Activated T-helper 1 cell treated with anti-CD3 and anti-CD28 coated beads, Interleukin-12 subunit alpha, Interleukin-12 subunit beta, Interleukin-2, Interleukin-4 antibody, amounts not matched to agents 30 ng/mL and 10 ng/mL and 1 ng/mL, durations not matched to agents 14 hours and 24 hours and 36 hours (primary cell): Measurements from ENCODE around the gene CTDSP2. TPM values are rescaled to one million over a fixed set of nuclear protein-coding genes. Genes with fewer than 3 reads are reported as not detected.

ENCODE experiments used
- DNase-seq: peaks from one replicate; pipeline ENCODE4 v3.0.0; 2021; ENCODE audit warnings: low spot score
- H3K27ac Mint-ChIP-seq: one replicate; pipeline ENCODE4 v1.8.0; 2021; ENCODE audit warnings: mild to moderate bottlenecking, mixed read lengths
- H3K27me3 Mint-ChIP-seq: one replicate; pipeline ENCODE4 v1.8.0; 2022; ENCODE audit warnings: mild to moderate bottlenecking, moderate library complexity, mixed read lengths; ENCODE audit not compliant: insufficient read depth
- H3K36me3 Mint-ChIP-seq: one replicate; pipeline ENCODE4 v1.8.0; 2021; ENCODE audit warnings: low read depth, mixed read lengths
- H3K4me1 Mint-ChIP-seq: one replicate; pipeline ENCODE4 v1.8.0; 2021; ENCODE audit warnings: low read depth, mixed read lengths
- H3K4me3 Mint-ChIP-seq: one replicate; pipeline ENCODE4 v1.8.0; 2021; ENCODE audit warnings: mild to moderate bottlenecking, moderate library complexity, mixed read lengths
- H3K9me3 Mint-ChIP-seq: one replicate; pipeline ENCODE4 v1.8.0; 2021; ENCODE audit warnings: mixed read lengths
- intact Hi-C: fragments of 100-400 bp; cut with micrococcal nuclease; formaldehyde crosslinking; loops from one replicate; pipeline ENCODE4 v1.15.1; 2024
- total RNA-seq: library from RNA; stranded (reverse); gene quantifications from 2 replicates; pipeline ENCODE4 v1.2.3, GENCODE V29; 2022

CTDSP2 gene
- total RNA-seq, 1 donor from 2014 or later = 96.5 TPM

- H3K4me1 Mint-ChIP-seq = peaks cover 67% of the 10 kb centered on the region
- DNase-seq = no peak
- no peak overlapping the region for H3K27ac Mint-ChIP-seq
- intact Hi-C loops = no loop called here
- H3K9me3 Mint-ChIP-seq = no peaks in the 10 kb centered on the region
- H3K27me3 Mint-ChIP-seq = no peaks in the 10 kb centered on the region
- peaks cover 5% of the 10 kb centered on the region for H3K36me3 Mint-ChIP-seq
- H3K4me3 Mint-ChIP-seq = no peak overlapping the region
These were observed 12.2 kb downstream of the CTDSP2 start for GRCh38 chr12:57834086-57834876.

DNA sequence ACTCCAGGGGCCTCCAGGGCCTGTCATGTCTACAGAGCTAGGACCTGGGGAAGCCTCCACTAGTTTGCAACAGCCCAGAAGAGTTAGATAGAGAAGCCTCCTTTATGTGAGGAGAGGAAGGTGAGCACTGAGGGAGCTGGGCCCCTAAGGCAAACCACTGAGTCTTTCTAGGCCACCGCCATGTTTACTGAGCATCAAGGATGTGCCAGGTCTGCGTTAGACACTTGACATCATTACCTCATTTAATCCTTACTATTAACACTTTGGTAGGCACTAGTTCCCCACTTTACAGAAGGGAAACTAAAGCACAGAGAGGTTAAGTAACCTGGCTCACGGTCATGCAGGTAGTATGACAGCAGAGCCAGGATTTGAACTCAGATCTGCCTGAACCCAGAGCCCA lies 12.9 kb downstream of the CTDSP2 start:
- Mint-ChIP-seq H3K4me3 (peak overlapping the region; percentile 33), H3K27me3 (no peaks in the 10 kb centered on the region), H3K36me3 (peaks cover 7% of the 10 kb centered on the region), H3K4me1 (peaks cover 61% of the 10 kb centered on the region), H3K27ac (peak overlapping the region; percentile 44), H3K9me3 (no peaks in the 10 kb centered on the region)
- intact Hi-C loops = no loop called here
- DNase-seq = no peak

GRCh38 chr12:57832966-57833365 lies 13.6 kb downstream of the CTDSP2 start:
- intact Hi-C loops = no loop called here
- peaks cover 7% of the 10 kb centered on the region for H3K36me3 Mint-ChIP-seq
- no peak for DNase-seq
- H3K27me3 Mint-ChIP-seq = no peaks in the 10 kb centered on the region
- H3K4me1 Mint-ChIP-seq = peaks cover 54% of the 10 kb centered on the region
- H3K4me3 Mint-ChIP-seq = no peak overlapping the region
- no peaks in the 10 kb centered on the region for H3K9me3 Mint-ChIP-seq
- H3K27ac Mint-ChIP-seq = no peak overlapping the region

DNA sequence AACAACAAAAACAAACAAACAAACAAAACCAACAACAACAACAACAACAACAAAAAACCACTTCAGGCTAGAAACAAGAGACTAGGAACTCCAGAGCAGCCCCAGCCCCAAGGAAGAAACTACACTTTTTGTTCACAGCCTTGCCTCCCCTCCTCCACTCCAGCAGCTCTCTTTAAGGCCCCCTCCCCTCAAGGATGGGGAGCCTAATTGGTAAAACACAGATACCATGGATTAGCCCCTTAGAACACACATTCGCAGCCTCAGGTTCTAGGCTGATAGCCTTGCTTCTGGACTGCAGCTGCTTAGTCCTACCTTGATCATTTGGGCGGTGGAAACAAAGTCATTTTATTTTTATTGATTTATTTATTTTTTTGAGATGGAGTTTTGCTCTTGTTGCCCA lies 16.1 kb downstream of the CTDSP2 start:
- Mint-ChIP-seq H3K4me1 (peaks cover 30% of the 10 kb centered on the region), H3K4me3 (no peak overlapping the region), H3K9me3 (no peaks in the 10 kb centered on the region), H3K36me3 (peaks cover 19% of the 10 kb centered on the region), H3K27me3 (no peaks in the 10 kb centered on the region), H3K27ac (peak overlapping the region; percentile 61)
- intact Hi-C loops = no loop called here
- no peak for DNase-seq

GRCh38 chr12:57829025-57829777 lies 17.3 kb downstream of the CTDSP2 start:
- H3K4me1 Mint-ChIP-seq = peaks cover 20% of the 10 kb centered on the region
- no peak for DNase-seq
- H3K9me3 Mint-ChIP-seq = no peaks in the 10 kb centered on the region
- H3K27me3 Mint-ChIP-seq = no peaks in the 10 kb centered on the region
- H3K36me3 Mint-ChIP-seq = peaks cover 26% of the 10 kb centered on the region
- intact Hi-C loops = no loop called here
- peak overlapping the region; percentile 7 for H3K4me3 Mint-ChIP-seq
- peak overlapping the region; percentile 29 for H3K27ac Mint-ChIP-seq

- intact Hi-C loops = no loop called here
- Mint-ChIP-seq H3K36me3 (peaks cover 40% of the 10 kb centered on the region), H3K27ac (no peak overlapping the region), H3K27me3 (no peaks in the 10 kb centered on the region), H3K4me1 (peaks cover 7% of the 10 kb centered on the region), H3K4me3 (no peak overlapping the region), H3K9me3 (no peaks in the 10 kb centered on the region)
- DNase-seq = no peak
These were observed 19.6 kb downstream of the CTDSP2 start for GRCh38 chr12:57826966-57827365.

GRCh38 chr12:57826400-57826799 lies 20.1 kb downstream of the CTDSP2 start:
- intact Hi-C loops = no loop called here
- Mint-ChIP-seq H3K4me3 (no peak overlapping the region), H3K36me3 (peaks cover 40% of the 10 kb centered on the region), H3K4me1 (peaks cover 2% of the 10 kb centered on the region), H3K9me3 (no peaks in the 10 kb centered on the region), H3K27ac (no peak overlapping the region), H3K27me3 (no peaks in the 10 kb centered on the region)
- no peak for DNase-seq

DNA sequence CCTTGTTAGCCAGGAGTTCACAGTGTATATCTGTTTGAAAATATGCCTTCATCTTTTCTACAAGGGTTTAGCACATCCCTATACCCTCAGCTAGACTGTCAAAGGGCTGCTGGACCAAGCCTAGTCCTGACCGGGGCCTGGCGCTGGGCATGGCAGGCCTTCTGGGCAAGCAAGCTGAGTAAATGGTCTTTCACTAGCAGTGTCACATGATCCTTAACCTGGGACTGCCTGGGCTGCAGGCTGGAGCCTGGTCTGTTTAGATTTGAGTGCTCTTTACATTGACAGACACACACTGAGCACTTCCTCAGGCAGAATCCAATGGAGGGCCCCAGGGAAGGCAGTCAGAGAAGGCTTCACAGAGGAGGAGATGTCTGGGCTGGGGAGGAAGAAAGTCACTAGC lies 21.1 kb downstream of the CTDSP2 start:
- no peak overlapping the region for H3K4me3 Mint-ChIP-seq
- peak overlapping the region; percentile 31 for H3K27ac Mint-ChIP-seq
- no peaks in the 10 kb centered on the region for H3K9me3 Mint-ChIP-seq
- no peak for DNase-seq
- intact Hi-C loops = no loop called here
- peaks cover 46% of the 10 kb centered on the region for H3K36me3 Mint-ChIP-seq
- no peaks in the 10 kb centered on the region for H3K27me3 Mint-ChIP-seq
- H3K4me1 Mint-ChIP-seq = no peaks in the 10 kb centered on the region

DNA sequence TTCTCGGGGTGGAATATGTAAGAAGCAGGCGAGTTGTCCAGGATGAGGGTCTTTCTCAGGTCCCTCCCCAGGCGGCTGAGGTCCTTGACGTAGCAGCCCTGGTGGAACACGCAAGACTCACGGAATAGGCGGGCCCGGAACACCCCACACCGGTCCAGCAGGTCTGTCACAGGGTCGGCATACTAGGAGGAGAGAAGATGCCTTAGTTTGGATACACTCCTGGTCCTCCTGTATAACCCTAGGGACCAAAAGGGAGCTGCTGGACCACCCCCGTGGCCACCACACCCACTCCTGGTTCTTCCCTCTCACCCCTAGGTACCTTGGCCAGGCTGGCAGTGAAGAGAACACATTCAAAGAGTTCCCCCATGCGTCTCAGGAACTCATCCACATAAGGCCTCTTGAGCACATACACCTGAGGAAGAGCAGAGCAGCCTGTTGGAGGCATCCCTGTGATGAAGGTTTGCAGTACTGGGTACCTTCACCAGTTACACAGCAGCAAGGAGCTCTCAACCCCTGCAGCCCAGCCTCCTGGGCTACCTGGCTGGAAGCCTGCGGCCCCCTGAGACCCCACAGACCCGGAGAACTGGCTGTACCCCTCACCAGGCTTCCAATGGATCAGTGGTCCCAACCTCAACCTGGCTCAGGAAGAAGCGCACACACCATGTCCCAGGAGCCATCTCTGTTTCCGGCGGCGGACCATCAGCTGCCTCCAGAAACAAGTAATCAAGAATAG lies 22.5 kb downstream of the CTDSP2 start:
- Mint-ChIP-seq H3K27ac (no peak overlapping the region), H3K36me3 (peaks cover 44% of the 10 kb centered on the region), H3K4me1 (no peaks in the 10 kb centered on the region), H3K9me3 (no peaks in the 10 kb centered on the region), H3K4me3 (no peak overlapping the region), H3K27me3 (no peaks in the 10 kb centered on the region)
- DNase-seq = no peak
- intact Hi-C loops = no loop called here

DNA sequence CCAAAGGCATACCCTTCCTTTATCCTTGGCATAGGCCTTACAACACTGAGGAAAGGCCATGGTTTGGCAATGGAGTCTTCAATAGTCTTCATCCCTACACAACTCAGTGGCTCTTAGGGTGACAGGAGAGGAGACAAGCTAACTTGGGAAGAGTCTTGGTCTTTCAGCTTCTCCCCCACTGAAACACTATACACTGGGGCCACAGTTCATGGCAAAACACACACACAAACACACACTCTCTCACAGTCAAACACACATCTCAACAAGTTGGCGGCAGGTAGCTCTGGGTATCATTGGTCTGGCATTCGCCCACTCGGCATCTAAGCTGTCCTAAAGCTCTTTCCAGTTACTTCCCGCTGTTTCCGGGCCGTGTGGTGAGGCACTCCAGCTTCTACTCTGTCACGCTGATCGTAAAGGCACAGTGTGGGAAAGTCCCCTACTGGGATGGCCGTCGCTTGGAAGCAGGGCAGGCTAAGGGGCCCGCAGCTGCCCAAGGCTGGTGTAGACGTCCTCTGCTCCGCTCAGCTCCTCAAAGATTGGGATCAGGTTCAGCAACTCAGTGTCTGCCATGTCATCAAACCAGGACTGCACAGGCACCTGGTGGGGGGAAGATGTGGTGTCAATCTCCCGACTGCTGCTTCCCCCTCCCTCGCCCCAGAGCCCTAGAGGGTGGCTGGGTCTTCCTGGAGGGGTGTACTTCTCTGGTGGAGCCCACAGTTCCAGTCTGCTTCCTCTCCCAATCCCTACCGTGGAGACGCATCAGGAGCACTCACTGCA lies 23.2 kb downstream of the CTDSP2 start:
- H3K9me3 Mint-ChIP-seq = no peaks in the 10 kb centered on the region
- H3K27ac Mint-ChIP-seq = no peak overlapping the region
- intact Hi-C loops = no loop called here
- DNase-seq = no peak
- peaks cover 46% of the 10 kb centered on the region for H3K36me3 Mint-ChIP-seq
- H3K4me1 Mint-ChIP-seq = no peaks in the 10 kb centered on the region
- no peaks in the 10 kb centered on the region for H3K27me3 Mint-ChIP-seq
- no peak overlapping the region for H3K4me3 Mint-ChIP-seq

GRCh38 chr12:57822392-57823130 lies 24.0 kb downstream of the CTDSP2 start:
- no peaks in the 10 kb centered on the region for H3K4me1 Mint-ChIP-seq
- no peak for DNase-seq
- H3K4me3 Mint-ChIP-seq = no peak overlapping the region
- H3K36me3 Mint-ChIP-seq = peaks cover 46% of the 10 kb centered on the region
- intact Hi-C loops = no loop called here
- no peaks in the 10 kb centered on the region for H3K9me3 Mint-ChIP-seq
- no peaks in the 10 kb centered on the region for H3K27me3 Mint-ChIP-seq
- H3K27ac Mint-ChIP-seq = peak overlapping the region; percentile 25
